Nephron (organoid): Measurements from ENCODE around the gene XPO5.

ENCODE experiments used
- H3K27ac Mint-ChIP-seq, 3 experiments: 2 replicates each; pipeline ENCODE4 v1.8.0; 2020; ENCODE audit warnings: mixed read lengths in 3 of 3, mild to moderate bottlenecking in 2 of 3, moderate library complexity in 1 of 3
- H3K27me3 Mint-ChIP-seq: 2 replicates; pipeline ENCODE4 v1.8.0; 2021; ENCODE audit warnings: low read depth, mild to moderate bottlenecking, moderate library complexity, mixed read lengths
- H3K36me3 Mint-ChIP-seq: 2 replicates; pipeline ENCODE4 v1.8.0; 2020; ENCODE audit warnings: low read depth, mixed read lengths
- H3K4me1 Mint-ChIP-seq: 2 replicates; pipeline ENCODE4 v1.8.0; 2020; ENCODE audit warnings: mixed read lengths
- H3K4me3 Mint-ChIP-seq, 3 experiments: 2 replicates each; pipeline ENCODE4 v1.8.0; 2020; ENCODE audit warnings: mild to moderate bottlenecking in 3 of 3, mixed read lengths in 3 of 3, moderate library complexity in 2 of 3
- H3K9me3 Mint-ChIP-seq: 2 replicates; pipeline ENCODE4 v1.8.0; 2020; ENCODE audit warnings: mixed read lengths
- CTCF ChIP-seq, 3 experiments: fragments of 200-600 bp; sonication (generic); IDR thresholded peaks; one replicate each; pipeline ENCODE4 v1.5.0; 2021; ENCODE audit warnings: antibody characterized with exemption in 3 of 3; ENCODE audit not compliant: unreplicated experiment in 3 of 3

Gene XPO5

DNA sequence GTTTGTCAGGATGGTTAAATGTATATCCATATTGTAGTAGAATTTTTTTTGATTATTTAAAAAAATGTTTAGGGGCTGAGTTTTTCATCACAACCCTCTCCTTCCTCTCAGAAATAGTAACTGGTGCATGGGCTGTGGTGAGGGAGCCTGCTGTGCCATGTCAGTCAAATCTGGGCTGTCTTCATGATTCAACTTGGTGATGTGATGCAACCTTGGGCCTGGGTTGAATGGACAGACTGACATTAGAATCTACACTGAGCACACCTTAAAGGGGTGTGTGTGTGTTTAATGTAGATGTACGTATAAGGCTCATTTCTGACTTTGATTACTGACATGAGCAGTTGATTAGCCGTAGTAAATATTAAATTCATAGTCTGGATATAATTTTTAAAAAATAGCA is 94.8 kb downstream of the XPO5 start:
- TF ChIP-seq CTCF (IDR thresholded peaks at IDR 0.05; ENCODE audit: unreplicated experiment in 3 of 3), result no peak
- Mint-ChIP-seq H3K36me3 (peaks cover 9% of the 10 kb centered on the region), H3K4me3 (peak overlapping the region in 2 of 3 experiments; percentile 30 to 37), H3K27me3 (no peaks in the 10 kb centered on the region), H3K9me3 (no peaks in the 10 kb centered on the region), H3K27ac (no peak overlapping the region), H3K4me1 (peaks cover 44% of the 10 kb centered on the region)

- no peak for TF ChIP-seq CTCF (IDR thresholded peaks at IDR 0.05; ENCODE audit: unreplicated experiment in 3 of 3)
- peaks cover 50% of the 10 kb centered on the region for H3K4me1 Mint-ChIP-seq
- peak overlapping the region; percentile 89 to 94 (median 90) for H3K27ac Mint-ChIP-seq
- H3K9me3 Mint-ChIP-seq, result no peaks in the 10 kb centered on the region
- peak overlapping the region; percentile 86 to 99 (median 90) for H3K4me3 Mint-ChIP-seq
- peaks cover 4% of the 10 kb centered on the region for H3K36me3 Mint-ChIP-seq
- peaks cover 6% of the 10 kb centered on the region for H3K27me3 Mint-ChIP-seq
Measured at GRCh38 chr6:43478008-43478372, 97.8 kb downstream of the XPO5 start.

DNA sequence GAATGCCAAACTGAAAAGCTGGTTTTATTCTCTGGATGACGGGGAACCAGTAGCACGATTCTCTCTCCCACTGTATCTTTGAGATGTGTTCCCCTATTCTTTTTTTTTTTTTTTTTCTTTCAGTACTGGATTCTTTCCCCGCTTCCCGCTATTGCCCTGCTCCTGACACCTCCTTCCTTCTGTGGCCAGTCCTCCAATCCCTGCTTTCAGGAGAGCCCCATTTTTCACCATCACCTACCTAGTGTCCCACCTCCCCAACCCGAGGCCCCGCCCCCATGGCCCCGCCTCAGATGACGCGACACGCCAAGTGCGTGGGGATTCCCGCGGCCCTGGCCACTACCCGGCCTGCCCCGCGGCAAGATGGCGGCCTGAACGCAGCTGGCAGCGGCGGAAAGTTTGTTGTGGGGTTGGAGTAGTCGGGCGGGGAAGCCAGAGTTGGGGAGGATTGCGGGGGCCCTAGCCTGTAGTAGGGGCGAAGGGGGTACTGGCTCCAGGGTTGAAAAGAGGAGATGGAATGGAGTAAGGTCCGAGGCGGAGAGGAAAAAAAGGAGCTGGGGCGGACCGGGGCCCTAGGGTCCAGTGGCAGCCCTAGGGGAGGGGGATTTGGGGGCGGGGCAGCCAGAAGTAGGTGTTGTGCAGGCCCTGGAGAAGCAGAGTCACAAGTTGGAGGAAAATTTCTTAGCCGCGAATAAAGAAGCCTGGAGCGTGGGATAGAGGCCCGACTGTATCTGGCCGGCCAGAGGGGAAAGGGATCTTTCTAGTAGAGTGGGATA is 98.4 kb downstream of the XPO5 start, which contains the start of gene TJAP1:
TSS of gene TJAP1 (plus strand) at position 336 of the 773 bp plus-strand sequence. CDS start 21,432 bp downstream, outside the sequence.
- H3K27me3 Mint-ChIP-seq, result peaks cover 6% of the 10 kb centered on the region
- H3K4me3 Mint-ChIP-seq, result peak within 1 kb of the TSS; percentile 86 to 99 (median 90)
- H3K36me3 Mint-ChIP-seq, result peaks cover 3% of the 10 kb centered on the region
- H3K4me1 Mint-ChIP-seq, result peaks cover 49% of the 10 kb centered on the region
- H3K9me3 Mint-ChIP-seq, result no peaks in the 10 kb centered on the region
- H3K27ac Mint-ChIP-seq, result peak within 1 kb of the TSS; percentile 89 to 94 (median 90)
- TF ChIP-seq CTCF (IDR thresholded peaks at IDR 0.05; ENCODE audit: unreplicated experiment in 3 of 3), result no peak

GRCh38 chr6:43476746-43477145 is 99.1 kb downstream of the XPO5 start:
- TF ChIP-seq CTCF (IDR thresholded peaks at IDR 0.05; ENCODE audit: unreplicated experiment in 3 of 3), result no peak
- peak overlapping the region; percentile 86 to 99 (median 90) for H3K4me3 Mint-ChIP-seq

DNA sequence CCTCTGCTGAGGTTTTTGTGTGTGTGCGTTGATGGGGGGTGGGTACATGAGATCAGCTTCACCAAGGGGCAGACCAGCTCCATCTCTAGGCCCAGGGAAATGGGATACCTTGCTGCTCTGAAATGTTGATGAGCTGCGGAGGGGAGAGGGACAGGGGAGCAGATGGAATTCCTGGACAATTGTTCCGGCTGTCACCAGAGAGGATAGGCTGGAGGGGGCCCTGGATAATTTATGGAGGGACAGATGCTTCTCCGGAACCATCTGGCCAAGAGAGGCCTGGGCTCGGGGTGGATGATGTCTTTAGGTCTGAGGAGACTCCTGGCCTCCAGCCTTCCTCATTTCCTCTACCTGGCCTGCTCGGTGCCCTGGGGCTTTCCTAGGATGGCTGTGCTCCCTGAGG is 100.3 kb downstream of the XPO5 start:
- TF ChIP-seq CTCF (IDR thresholded peaks at IDR 0.05; ENCODE audit: unreplicated experiment in 3 of 3), result no peak
- peak overlapping the region; percentile 37 to 70 (median 54) for H3K27ac Mint-ChIP-seq
- no peaks in the 10 kb centered on the region for H3K36me3 Mint-ChIP-seq
- H3K4me1 Mint-ChIP-seq, result peaks cover 35% of the 10 kb centered on the region
- no peaks in the 10 kb centered on the region for H3K9me3 Mint-ChIP-seq
- H3K4me3 Mint-ChIP-seq, result peak overlapping the region in 2 of 3 experiments; percentile 69 to 72
- peaks cover 6% of the 10 kb centered on the region for H3K27me3 Mint-ChIP-seq

More at GRCh38 chr6:43476746-43477145, 99.1 kb downstream of the XPO5 start:
- Mint-ChIP-seq H3K27ac (peak overlapping the region; percentile 89 to 94 (median 90)), H3K4me1 (peaks cover 44% of the 10 kb centered on the region), H3K27me3 (peaks cover 6% of the 10 kb centered on the region), H3K36me3 (no peaks in the 10 kb centered on the region), H3K9me3 (no peaks in the 10 kb centered on the region)

- Mint-ChIP-seq H3K36me3 (no peaks in the 10 kb centered on the region), H3K4me1 (peaks cover 17% of the 10 kb centered on the region), H3K27ac (no peak overlapping the region), H3K4me3 (no peak overlapping the region), H3K9me3 (no peaks in the 10 kb centered on the region), H3K27me3 (peaks cover 13% of the 10 kb centered on the region)
- no peak for TF ChIP-seq CTCF (IDR thresholded peaks at IDR 0.05; ENCODE audit: unreplicated experiment in 3 of 3)
Measured at GRCh38 chr6:43472515-43472914, 103.3 kb downstream of the XPO5 start.
